Left lung (tissue), 10 donors: ENCODE measurements around the gene CEP97. TPM values are rescaled to one million over a fixed set of nuclear protein-coding genes. Genes with fewer than 3 reads are reported as not detected.
"Not testable (repeated sequence)": the region's sequence is repeated elsewhere in the genome, so short reads cannot be mapped to it uniquely, and the experiment has no call there.

Experiments used
- ATAC-seq: fragments of 200-7000 bp; cut with Tn5 transposase; one replicate; pipeline ENCODE4 v1.9.1; 2020; ENCODE audit warnings: moderate library complexity
- DNase-seq, 4 donors: peaks; one replicate each; pipeline ENCODE4 v3.0.0-alpha.2; 2013 to 2020
- H3K27ac ChIP-seq, 2 donors: fragments of 200-600 bp; sonication (generic) in 1 of 2; one replicate each; pipeline versions ENCODE4 v1.5.0 to v1.8.0; 2020 to 2021
- H3K27me3 ChIP-seq, 2 donors: fragments of 200-600 bp; sonication (generic) in 1 of 2; one replicate each; pipeline versions ENCODE4 v1.5.0 to v1.8.0; 2020 to 2021
- H3K36me3 ChIP-seq, 2 donors: fragments of 200-600 bp; sonication (generic) in 1 of 2; one replicate each; pipeline versions ENCODE4 v1.5.0 to v1.8.0; 2020 to 2021
- H3K4me1 ChIP-seq, 2 donors: fragments of 200-600 bp; one replicate each; pipeline ENCODE4 v1.8.0; 2021
- H3K4me3 ChIP-seq, 2 donors: fragments of 200-600 bp; sonication (generic) in 1 of 2; one replicate each; pipeline versions ENCODE4 v1.5.0 to v1.8.0; 2020 to 2021; ENCODE audit warnings: mild to moderate bottlenecking in 1 of 2
- H3K9me3 ChIP-seq, 2 donors: fragments of 200-600 bp; sonication (generic) in 1 of 2; one replicate each; pipeline versions ENCODE4 v1.5.0 to v1.8.0; 2020 to 2021
- intact Hi-C, 2 donors: fragments of 100-400 bp; cut with DNase I; formaldehyde crosslinking; loops; one replicate each; pipeline versions ENCODE4 v1.11.2 to v1.14.2; 2022
- polyA plus RNA-seq, 6 donors: library from polyadenylated mRNA; unstranded; fragments of 120-200 nt; gene quantifications; one replicate each; pipeline ENCODE4 v1.2.1, GENCODE V29; 2013; ENCODE audit not compliant: insufficient read length in 6 of 6
- total RNA-seq, 2 donors: library from RNA; stranded (reverse); fragmentation: NEBNext Ultra II Directional; extraction: Animal tissue kit (Norgen Biotek cat#: 25700); gene quantifications; one replicate each; pipeline ENCODE4 v1.2.1, GENCODE V29; 2021
- TF ChIP-seq, protein P1 (sequence below), 2 donors: fragments of 200-600 bp; sonication (generic) in 1 of 2; IDR thresholded peaks; one replicate each; pipeline versions ENCODE4 v1.5.0 to v1.8.0; 2021; ENCODE audit warnings: antibody characterized with exemption in 2 of 2
- donor health status: DM: no; HTN: yes; CAD: no.
- donor health status: DM: no; HTN: no; CAD: no.

The CEP97 gene
- total and polyA plus RNA-seq, 8 donors, result 8.5 to 23.7 (median 19.5) TPM

DNA sequence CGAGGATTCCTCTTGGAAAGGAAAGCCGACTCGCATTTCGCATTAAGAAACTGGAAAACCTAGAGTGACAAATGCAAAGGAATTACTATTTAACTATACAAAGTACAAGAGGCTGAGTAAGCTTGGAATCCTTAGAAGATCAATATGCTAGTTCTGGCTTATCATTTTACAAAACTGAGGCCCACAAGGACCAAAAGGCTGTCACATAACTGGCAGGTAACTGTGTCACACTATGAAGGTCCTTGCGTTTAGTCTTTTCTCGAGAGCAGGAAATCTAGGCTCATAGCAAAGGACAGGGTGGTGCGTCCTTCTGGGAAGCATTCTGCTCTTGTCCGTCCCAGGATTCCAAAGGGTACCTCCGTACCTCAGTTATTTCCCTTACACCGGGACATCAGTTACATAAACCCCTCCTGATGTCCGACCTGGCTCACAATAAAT is 38.5 kb upstream of the CEP97 start:
- H3K4me1 ChIP-seq, result peaks cover 22 to 86% of the 10 kb centered on the region in 2 donors
- no peak for DNase-seq
- intact Hi-C loops, result no loop called here
- H3K27ac ChIP-seq, result peak overlapping the region; percentile 93 to 95
- peak overlapping the region; percentile 60 to 71 for H3K4me3 ChIP-seq
- peak; percentile 33 for ATAC-seq
- no peaks in the 10 kb centered on the region for H3K27me3 ChIP-seq
- no peaks in the 10 kb centered on the region for H3K9me3 ChIP-seq
- peaks cover 0 to 48% of the 10 kb centered on the region in 2 donors for H3K36me3 ChIP-seq
- TF ChIP-seq, protein P1, sequence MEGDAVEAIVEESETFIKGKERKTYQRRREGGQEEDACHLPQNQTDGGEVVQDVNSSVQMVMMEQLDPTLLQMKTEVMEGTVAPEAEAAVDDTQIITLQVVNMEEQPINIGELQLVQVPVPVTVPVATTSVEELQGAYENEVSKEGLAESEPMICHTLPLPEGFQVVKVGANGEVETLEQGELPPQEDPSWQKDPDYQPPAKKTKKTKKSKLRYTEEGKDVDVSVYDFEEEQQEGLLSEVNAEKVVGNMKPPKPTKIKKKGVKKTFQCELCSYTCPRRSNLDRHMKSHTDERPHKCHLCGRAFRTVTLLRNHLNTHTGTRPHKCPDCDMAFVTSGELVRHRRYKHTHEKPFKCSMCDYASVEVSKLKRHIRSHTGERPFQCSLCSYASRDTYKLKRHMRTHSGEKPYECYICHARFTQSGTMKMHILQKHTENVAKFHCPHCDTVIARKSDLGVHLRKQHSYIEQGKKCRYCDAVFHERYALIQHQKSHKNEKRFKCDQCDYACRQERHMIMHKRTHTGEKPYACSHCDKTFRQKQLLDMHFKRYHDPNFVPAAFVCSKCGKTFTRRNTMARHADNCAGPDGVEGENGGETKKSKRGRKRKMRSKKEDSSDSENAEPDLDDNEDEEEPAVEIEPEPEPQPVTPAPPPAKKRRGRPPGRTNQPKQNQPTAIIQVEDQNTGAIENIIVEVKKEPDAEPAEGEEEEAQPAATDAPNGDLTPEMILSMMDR (IDR thresholded peaks at IDR 0.05), result no peak

DNA sequence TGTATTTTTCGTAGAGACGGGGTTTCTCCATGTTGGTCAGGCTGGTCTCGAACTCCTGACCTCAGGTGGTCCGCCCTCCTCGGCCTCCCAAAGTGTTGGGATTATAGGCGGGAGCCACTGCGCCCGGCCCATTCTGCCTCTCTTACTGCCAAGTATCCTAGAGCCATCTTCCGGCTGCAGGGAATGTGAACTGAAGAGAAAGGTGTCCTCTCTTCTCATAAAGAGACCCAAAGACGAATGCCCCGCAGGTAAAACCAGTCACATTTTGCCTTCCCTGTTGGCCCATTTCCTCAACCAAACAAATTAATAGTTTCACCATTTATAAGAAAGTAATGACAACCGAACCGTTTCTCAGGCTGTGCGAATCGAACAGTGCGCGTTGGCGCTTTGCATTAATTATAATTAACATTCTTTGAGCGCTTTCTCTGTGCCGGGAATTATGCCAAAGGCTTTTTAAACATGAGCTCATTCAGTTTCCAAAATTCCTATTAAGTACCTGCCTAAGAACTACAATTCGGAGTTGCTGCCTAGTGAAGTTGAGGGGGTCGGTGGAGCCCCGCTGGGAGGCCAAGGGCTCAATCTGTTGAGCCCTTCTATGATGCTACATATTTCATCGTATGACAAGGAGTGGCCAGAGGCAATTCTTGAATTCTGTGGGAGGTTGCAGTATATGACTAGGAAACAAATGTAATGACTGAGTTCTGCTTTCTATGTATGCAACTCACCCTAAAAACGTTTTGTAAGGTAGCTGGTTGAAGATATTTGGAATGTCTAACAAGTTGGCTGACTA is 37.1 kb upstream of the CEP97 start:
- peak overlapping the region; percentile 93 to 95 for H3K27ac ChIP-seq
- no peak for DNase-seq
- intact Hi-C loops, result no loop called here
- peak overlapping the region; percentile 60 to 71 for H3K4me3 ChIP-seq
- peak; percentile 1 for ATAC-seq
- no peaks in the 10 kb centered on the region for H3K9me3 ChIP-seq
- H3K36me3 ChIP-seq, result peaks cover 0 to 33% of the 10 kb centered on the region in 2 donors
- TF ChIP-seq, protein P1 (IDR thresholded peaks at IDR 0.05), result no peak
- no peaks in the 10 kb centered on the region for H3K27me3 ChIP-seq
- H3K4me1 ChIP-seq, result peaks cover 22 to 80% of the 10 kb centered on the region in 2 donors

DNA sequence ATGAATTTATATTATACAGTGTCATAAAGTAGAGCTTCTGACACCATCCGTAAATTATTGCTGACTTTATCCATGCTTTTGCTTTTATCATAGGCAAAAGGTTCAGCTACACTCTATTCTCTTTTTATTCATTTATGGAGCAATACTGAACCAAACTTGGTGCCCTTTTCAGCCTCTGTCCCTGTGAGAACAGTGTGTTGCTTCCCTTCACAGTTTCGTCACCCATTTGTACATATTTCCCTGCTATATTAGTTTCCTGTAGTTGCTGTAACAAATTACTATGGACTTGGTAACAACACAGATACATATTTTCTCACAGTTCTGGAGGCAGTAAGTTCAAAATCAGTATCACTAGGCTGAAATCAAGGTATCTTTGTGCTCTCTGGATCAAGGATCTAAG is 35.1 kb upstream of the CEP97 start:
- peaks cover 0 to 14% of the 10 kb centered on the region in 2 donors for H3K36me3 ChIP-seq
- no peaks in the 10 kb centered on the region for H3K9me3 ChIP-seq
- H3K4me3 ChIP-seq, result no peak overlapping the region
- ATAC-seq (no peak), DNase-seq (no peak)
- peak overlapping the region in 1 of 2 donors; percentile 57 for H3K27ac ChIP-seq
- no peaks in the 10 kb centered on the region for H3K27me3 ChIP-seq
- TF ChIP-seq, protein P1 (IDR thresholded peaks at IDR 0.05), result no peak
- intact Hi-C loops, result no loop called here
- peaks cover 12 to 61% of the 10 kb centered on the region in 2 donors for H3K4me1 ChIP-seq

DNA sequence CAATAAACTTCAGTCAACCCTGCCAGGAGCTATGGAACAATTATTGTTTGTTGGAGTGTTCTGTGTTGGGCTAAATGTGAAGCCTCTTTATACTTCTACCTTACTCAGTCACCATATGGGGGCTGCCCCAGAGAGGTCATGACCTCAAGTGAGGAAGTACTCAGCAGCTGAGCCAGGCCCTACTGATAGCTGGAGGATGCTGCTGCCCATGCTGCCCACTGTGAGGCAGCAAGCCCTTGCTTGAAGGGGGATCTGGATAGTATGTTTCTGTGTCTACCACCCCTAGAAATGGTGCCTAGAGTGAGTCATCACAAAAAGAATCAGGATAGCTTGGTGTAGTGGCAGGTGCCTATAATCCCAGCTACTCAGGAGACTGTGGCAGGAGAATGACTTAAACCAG is 33.4 kb upstream of the CEP97 start:
- ATAC-seq (no peak), DNase-seq (no peak)
- Histone ChIP-seq H3K4me1 (peaks cover 0 to 51% of the 10 kb centered on the region in 2 donors), H3K27ac (peak overlapping the region; percentile 40 to 77), H3K9me3 (no peaks in the 10 kb centered on the region), H3K27me3 (no peaks in the 10 kb centered on the region), H3K4me3 (no peak overlapping the region), H3K36me3 (no peaks in the 10 kb centered on the region)
- TF ChIP-seq, protein P1 (IDR thresholded peaks at IDR 0.05), result no peak
- intact Hi-C loops, result no loop called here

DNA sequence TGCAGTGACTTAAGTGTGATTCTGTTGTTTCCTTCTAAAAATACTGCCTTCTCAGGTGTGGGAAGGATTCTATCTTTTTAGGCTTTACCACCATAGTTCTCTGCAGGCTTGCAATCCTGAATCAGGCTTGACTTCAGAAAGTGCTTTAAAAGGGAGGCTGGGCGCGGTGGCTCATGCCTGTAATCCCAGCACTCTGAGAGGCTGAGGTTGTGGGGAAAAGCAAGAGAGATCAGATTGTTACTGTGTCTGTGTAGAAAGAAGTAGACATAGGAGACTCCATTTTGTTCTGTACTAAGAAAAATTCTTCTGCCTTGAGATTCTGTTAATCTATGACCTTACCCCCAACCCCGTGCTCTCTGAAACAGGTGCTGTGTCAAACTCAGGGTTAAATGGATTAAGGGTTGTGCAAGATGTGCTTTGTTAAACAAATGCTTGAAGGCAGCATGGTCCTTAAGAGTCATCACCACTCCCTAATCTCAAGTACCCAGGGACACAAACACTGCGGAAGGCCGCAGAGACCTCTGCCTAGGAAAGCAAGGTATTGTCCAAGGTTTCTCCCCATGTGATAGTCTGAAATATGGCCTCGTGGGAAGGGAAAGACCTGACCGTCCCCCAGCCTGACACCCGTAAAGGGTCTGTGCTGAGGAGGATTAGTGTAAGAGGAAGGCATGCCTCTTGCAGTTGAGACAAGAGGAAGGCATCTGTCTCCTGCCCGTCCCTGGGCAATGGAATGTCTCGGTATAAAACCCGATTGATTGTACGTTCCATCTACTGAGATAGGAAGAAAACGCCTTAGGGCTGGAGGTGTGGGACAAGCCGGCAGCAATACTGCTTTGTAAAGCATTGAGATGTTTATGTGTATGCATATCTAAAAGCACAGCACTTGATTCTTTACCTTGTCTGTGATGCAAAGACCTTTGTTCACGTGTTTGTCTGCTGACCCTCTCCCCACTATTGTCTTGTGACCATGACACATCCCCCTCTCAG is 32.4 kb upstream of the CEP97 start:
- intact Hi-C loops, H3K36me3 ChIP-seq, H3K4me3 ChIP-seq, H3K9me3 ChIP-seq, DNase-seq, H3K27me3 ChIP-seq: not testable (repeated sequence)
- ATAC-seq, result peak; percentile 30
- Histone ChIP-seq H3K27ac (peak overlapping the region; percentile 48 to 77), H3K4me1 (peaks cover 0 to 52% of the 10 kb centered on the region in 2 donors)
